ENCODE data around the gene GPRIN2.

The GPRIN2 gene

DNA sequence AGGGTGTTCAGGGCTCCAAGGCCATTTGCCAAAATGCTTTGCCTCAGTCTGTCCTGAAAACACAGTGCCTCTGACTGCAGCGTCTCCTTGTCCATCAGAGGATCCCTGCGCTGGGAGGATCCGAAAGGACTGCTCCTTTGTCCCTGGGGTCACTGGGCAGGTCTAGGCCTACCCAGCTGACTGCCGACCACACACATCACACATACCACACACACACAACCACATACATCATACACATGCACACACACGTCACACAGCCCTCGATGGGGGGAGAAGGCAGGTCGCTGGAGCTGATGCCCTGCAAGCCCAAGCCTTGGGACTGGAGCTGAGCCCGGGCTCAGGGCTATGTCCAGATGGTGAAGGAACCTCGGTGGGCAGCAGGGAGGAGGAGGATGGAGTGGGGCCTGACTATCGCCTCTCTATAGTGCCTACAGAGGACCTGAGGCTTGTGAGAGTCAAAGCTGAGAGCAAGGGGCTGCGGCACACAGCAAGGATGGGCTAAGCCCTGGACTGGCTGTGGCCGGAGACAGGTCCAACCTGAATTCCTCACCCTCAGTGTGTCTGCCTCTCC, 29.1 kb downstream of the GPRIN2 start:
- no peaks in the 10 kb centered on the region for H3K4me1 Mint-ChIP-seq
- H3K9me3 Mint-ChIP-seq, result no peaks in the 10 kb centered on the region
- H3K36me3 Mint-ChIP-seq (ENCODE audit: low read depth), result no peaks in the 10 kb centered on the region
- no peak overlapping the region for H3K27ac Mint-ChIP-seq
- no peaks in the 10 kb centered on the region for H3K27me3 Mint-ChIP-seq (ENCODE audit: low read depth, poor library complexity)
- TF ChIP-seq CTCF (IDR thresholded peaks at IDR 0.05), result no peak
- H3K4me3 Mint-ChIP-seq, result no peak overlapping the region
- DNase-seq, result peak; percentile 9

DNA sequence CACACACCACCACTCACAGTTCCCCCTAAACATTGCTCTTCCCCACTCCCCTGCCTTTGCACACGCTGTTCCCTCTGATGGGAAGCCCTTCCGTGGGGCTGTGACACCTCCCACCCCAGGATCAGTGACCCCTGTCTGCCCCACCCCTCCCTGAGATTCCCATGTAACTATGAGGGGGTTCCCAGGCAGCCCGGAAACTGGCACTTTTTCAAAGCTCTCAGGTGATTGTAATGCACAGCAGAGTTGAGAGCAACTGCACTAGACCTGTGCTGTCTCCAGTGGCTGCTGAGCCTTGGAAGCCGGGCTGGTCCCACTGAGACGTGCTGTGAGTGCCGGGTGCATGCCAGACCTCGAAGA, 29.8 kb downstream of the GPRIN2 start:
- Mint-ChIP-seq H3K4me1 (no peaks in the 10 kb centered on the region), H3K36me3 (ENCODE audit: low read depth) (no peaks in the 10 kb centered on the region), H3K27me3 (ENCODE audit: low read depth, poor library complexity) (no peaks in the 10 kb centered on the region), H3K9me3 (no peaks in the 10 kb centered on the region), H3K27ac (no peak overlapping the region), H3K4me3 (no peak overlapping the region)
- DNase-seq, result peak; percentile 18
- no peak for TF ChIP-seq CTCF (IDR thresholded peaks at IDR 0.05)

GRCh38 chr10:46525824-46526681, 30.4 kb downstream of the GPRIN2 start:
- H3K9me3 Mint-ChIP-seq, result no peaks in the 10 kb centered on the region
- H3K36me3 Mint-ChIP-seq (ENCODE audit: low read depth), result no peaks in the 10 kb centered on the region
- H3K4me1 Mint-ChIP-seq, result no peaks in the 10 kb centered on the region
- no peak for TF ChIP-seq CTCF (IDR thresholded peaks at IDR 0.05)
- DNase-seq, result peak; percentile 1
- no peak overlapping the region for H3K4me3 Mint-ChIP-seq
- H3K27ac Mint-ChIP-seq, result no peak overlapping the region
- H3K27me3 Mint-ChIP-seq (ENCODE audit: low read depth, poor library complexity), result no peaks in the 10 kb centered on the region

- peak; percentile 15 for DNase-seq
- TF ChIP-seq CTCF (IDR thresholded peaks at IDR 0.05), result no peak
- no peak overlapping the region for H3K27ac Mint-ChIP-seq
- no peaks in the 10 kb centered on the region for H3K9me3 Mint-ChIP-seq
- H3K27me3 Mint-ChIP-seq (ENCODE audit: low read depth, poor library complexity), result no peaks in the 10 kb centered on the region
- H3K4me1 Mint-ChIP-seq, result no peaks in the 10 kb centered on the region
- no peak overlapping the region for H3K4me3 Mint-ChIP-seq
- no peaks in the 10 kb centered on the region for H3K36me3 Mint-ChIP-seq (ENCODE audit: low read depth)
These were observed 31.2 kb downstream of the GPRIN2 start for GRCh38 chr10:46525177-46525823.

DNA sequence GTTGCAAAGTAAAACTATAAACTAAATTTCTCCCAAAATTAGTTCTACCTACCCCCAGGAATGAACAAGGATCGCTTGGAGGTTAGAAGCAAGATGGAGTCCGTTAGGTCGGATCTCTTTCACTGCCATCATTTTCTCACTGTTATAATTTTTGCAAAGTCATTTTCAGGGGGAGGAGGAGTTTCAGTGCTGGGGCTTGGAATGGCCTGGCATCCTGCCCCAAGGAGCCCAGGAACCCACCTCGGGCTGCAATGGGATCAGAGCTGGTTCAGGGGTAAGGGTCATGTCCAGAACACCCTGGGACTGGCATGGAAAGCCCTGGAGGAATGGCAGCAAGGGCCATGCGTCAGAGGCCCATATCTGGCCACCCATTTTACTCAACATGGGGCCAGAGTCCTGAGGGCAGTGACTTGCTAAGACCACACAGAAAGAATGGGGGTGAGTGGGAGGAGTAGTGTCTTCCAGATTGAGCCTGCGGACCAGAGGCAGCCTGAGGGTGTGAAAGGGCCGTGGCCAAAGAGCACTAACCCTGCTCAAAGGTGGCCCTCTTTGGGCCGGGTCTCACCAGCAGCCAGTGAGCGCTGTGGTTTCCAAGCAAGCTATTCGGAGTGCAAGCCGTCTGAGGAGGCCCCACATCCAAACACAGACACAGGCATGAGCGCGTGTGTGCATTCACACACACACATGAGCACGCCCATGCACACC, 31.8 kb downstream of the GPRIN2 start:
- no peaks in the 10 kb centered on the region for H3K4me1 Mint-ChIP-seq
- H3K36me3 Mint-ChIP-seq (ENCODE audit: low read depth), result no peaks in the 10 kb centered on the region
- no peak overlapping the region for H3K4me3 Mint-ChIP-seq
- TF ChIP-seq CTCF (IDR thresholded peaks at IDR 0.05), result no peak
- H3K9me3 Mint-ChIP-seq, result no peaks in the 10 kb centered on the region
- no peaks in the 10 kb centered on the region for H3K27me3 Mint-ChIP-seq (ENCODE audit: low read depth, poor library complexity)
- H3K27ac Mint-ChIP-seq, result no peak overlapping the region
- DNase-seq, result peak; percentile 33
